K562 (cell line): ENCODE measurements around the gene LENG8. TPM values are rescaled to one million over a fixed set of nuclear protein-coding genes. Genes with fewer than 3 reads are reported as not detected.

Source experiments
- ATAC-seq: fragments of 200-7000 bp; cut with Tn5 transposase; 3 replicates; pipeline ENCODE4 v1.9.1; 2020; ENCODE audit warnings: moderate library complexity
- BruUV-seq: library from RNA; stranded (reverse); fragments of 400-500 nt; replicated peaks from 2 replicates; lab custom pipeline; 2021; lab: Mats Ljungman, UMichigan
- CTCF ChIA-PET: fragments of 300-600 bp; formaldehyde crosslinking; extraction: SDS; loops from one replicate; lab custom pipeline; 2021; ENCODE audit warnings: low intra/inter-chr PET ratio; lab: Yijun Ruan, JAX
- POLR2A ChIA-PET: fragments of 300-600, 350-650 bp; sonication (Branson Sonifier 250); formaldehyde crosslinking; extraction: SDS; loops from one replicate; lab custom pipeline; 2021; ENCODE audit warnings: antibody characterized with exemption, inconsistent platforms; lab: Yijun Ruan, JAX
- DNase-seq, 4 experiments: peaks; one replicate each; pipeline versions ENCODE4 v3.0.0 to v3.0.0-alpha.2; 2011 to 2018; ENCODE audit warnings: low spot score in 3 of 4, mixed read lengths in 3 of 4; ENCODE audit errors: extremely low read depth in 1 of 4
- FAIRE-seq: peaks from 2 replicates; lab custom pipeline; 2011; peaks lifted over from hg19 to GRCh38; lab: Jason Lieb, UNC
- H2AFZ ChIP-seq: 2 replicates; pipeline ENCODE4 v1.6.0; 2011; ENCODE audit warnings: low read depth, low read length, control low read depth, inconsistent platforms
- H3K27ac ChIP-seq: fragments of 200-600 bp; 3 replicates; pipeline ENCODE4 v1.8.0; 2011; ENCODE audit warnings: low read depth, mild to moderate bottlenecking, control low read depth, inconsistent platforms, low read length, moderate library complexity, mixed read lengths; ENCODE audit errors: extremely low read depth
- H3K27me3 ChIP-seq, 2 experiments: fragments of 300-600 bp in 1 of 2; 2 replicates in 1 of 2; 3 replicates in 1 of 2; pipeline versions ENCODE4 v1.6.0 to v1.8.0; 2011; ENCODE audit warnings: inconsistent platforms in 2 of 2, low read length in 2 of 2, mild to moderate bottlenecking in 1 of 2, mixed read lengths in 1 of 2, moderate library complexity in 1 of 2; ENCODE audit not compliant: control insufficient read depth in 2 of 2, insufficient read depth in 2 of 2
- H3K36me3 ChIP-seq: fragments of 300-600 bp; 3 replicates; pipeline ENCODE4 v1.8.0; 2011; ENCODE audit warnings: mild to moderate bottlenecking, low read length, inconsistent platforms; ENCODE audit not compliant: control insufficient read depth, insufficient read depth
- H3K4me1 ChIP-seq, 2 experiments: fragments of 200-600 bp in 1 of 2; replicated peaks in 1 of 2; 2 replicates in 1 of 2; 3 replicates in 1 of 2; pipeline versions ENCODE4 v1.5.1 to v1.8.0; 2011; ENCODE audit warnings: inconsistent platforms in 2 of 2, low read length in 2 of 2, mild to moderate bottlenecking in 1 of 2, mixed read lengths in 1 of 2, moderate library complexity in 1 of 2; ENCODE audit not compliant: control insufficient read depth in 2 of 2, insufficient read depth in 2 of 2
- H3K4me2 ChIP-seq: 2 replicates; pipeline ENCODE4 v1.6.1; 2011; ENCODE audit warnings: low read length, control low read depth, inconsistent platforms, mixed read lengths; ENCODE audit not compliant: insufficient read depth
- H3K4me3 ChIP-seq: fragments of 200-600 bp; sonication (generic), shearing (Covaris generic); 2 replicates; pipeline ENCODE4 v1.5.1; 2016; ENCODE audit warnings: control low read depth, inconsistent platforms
- H3K79me2 ChIP-seq: fragments of 200-600 bp; 3 replicates; pipeline ENCODE4 v1.8.0; 2011; ENCODE audit warnings: low read length, inconsistent platforms; ENCODE audit not compliant: control insufficient read depth, insufficient read depth
- H3K9ac ChIP-seq, 2 experiments: 2 replicates each; pipeline versions ENCODE4 v1.6.0 to v1.6.1; 2011; ENCODE audit warnings: low read depth in 2 of 2, low read length in 2 of 2, control low read depth in 1 of 2, inconsistent platforms in 1 of 2, mild to moderate bottlenecking in 1 of 2, mixed read lengths in 1 of 2; ENCODE audit not compliant: insufficient read depth in 1 of 2
- H3K9me1 ChIP-seq: one replicate; pipeline ENCODE4 v1.6.0; 2011; ENCODE audit warnings: inconsistent platforms, mild to moderate bottlenecking, low read length, moderate library complexity; ENCODE audit not compliant: control insufficient read depth, insufficient read depth
- H3K9me3 ChIP-seq: replicated peaks from 2 replicates; pipeline ENCODE4 v1.5.1; 2011; ENCODE audit warnings: low read depth, low read length, inconsistent platforms; ENCODE audit not compliant: control insufficient read depth, insufficient read depth
- H4K20me1 ChIP-seq: replicated peaks from 2 replicates; pipeline ENCODE4 v1.6.1; 2011; ENCODE audit warnings: low read length, inconsistent platforms, mixed read lengths; ENCODE audit not compliant: control insufficient read depth, insufficient read depth
- ARID1B ChIP-seq: fragments of 450-650 bp; IDR thresholded peaks from 2 replicates; pipeline ENCODE4 v1.6.1; 2016; ENCODE audit warnings: antibody characterized with exemption, mild to moderate bottlenecking, inconsistent platforms
- FOS ChIP-seq: IDR thresholded peaks from 3 replicates; pipeline ENCODE4 v1.6.1; 2011; ENCODE audit not compliant: insufficient read length; ENCODE audit errors: extremely low read depth
- HNRNPLL ChIP-seq: fragments of 200-400 bp; formaldehyde crosslinking; IDR thresholded peaks from 2 replicates; pipeline ENCODE4 v1.6.1; 2017; ENCODE audit warnings: low read length, low read depth, mild to moderate bottlenecking; ENCODE audit not compliant: poor library complexity, severe bottlenecking
- NCOA2 ChIP-seq, 2 experiments: fragments of 450-650 bp; IDR thresholded peaks; 2 replicates each; pipeline ENCODE4 v1.6.1; 2018; ENCODE audit warnings: mild to moderate bottlenecking in 2 of 2, moderate library complexity in 1 of 2; ENCODE audit not compliant: partially characterized antibody in 2 of 2
- SIX5 ChIP-seq, 2 experiments: IDR thresholded peaks; 2 replicates each; pipeline ENCODE4 v1.6.1; 2011; ENCODE audit warnings: low read length in 2 of 2, borderline replicate concordance in 1 of 2, low read depth in 1 of 2, mild to moderate bottlenecking in 1 of 2, moderate library complexity in 1 of 2; ENCODE audit not compliant: insufficient read depth in 1 of 2
- ZNF24 ChIP-seq: fragments of 450-650 bp; IDR thresholded peaks from 2 replicates; pipeline ENCODE4 v1.6.1; 2016
- ZNF408 ChIP-seq: fragments of 250-450 bp; sonication (Bioruptor Pico); IDR thresholded peaks from 2 replicates; pipeline ENCODE4 v1.4.0; 2020; ENCODE audit warnings: low read depth, mild to moderate bottlenecking, moderate library complexity
- WGBS: fragments of 100-300 bp; shearing (Covaris generic); methylation state at CpG from one replicate; pipeline ENCODE4 v1.1.6; 2016; ENCODE audit warnings: low coverage, mixed read lengths; ENCODE audit not compliant: insufficient coverage; ENCODE audit errors: missing lambda C conversion rate; 5-methylcytosine and 5-hydroxymethylcytosine counted together
- in situ Hi-C: fragments of 300-500 bp; cut with MboI; formaldehyde crosslinking; loops from 4 replicates; pipeline ENCODE4 v1.15.0; 2018; ENCODE audit warnings: inconsistent platforms, mixed read lengths
- intact Hi-C: fragments of 100-400 bp; cut with micrococcal nuclease; formaldehyde crosslinking; loops from 2 replicates; pipeline ENCODE4 v1.14.2; 2022
- polyA plus RNA-seq, 8 experiments: library from polyadenylated mRNA; depleted of rRNA in 4 of 8; stranded (reverse) in 5 of 8; unstranded in 3 of 8; fragments of >200 nt; fragmentation: Nextera tagmentation in 2 of 8; fragmentation: Illumina TruSeq in 1 of 8; extraction: Ambion mirVana in 2 of 8; extraction: Trizol in 1 of 8; gene quantifications; 2 replicates each; pipeline versions ENCODE4 v1.2.1 to v1.2.3, GENCODE V29; 2011 to 2014; ENCODE audit warnings: inconsistent platforms in 1 of 8, missing spikeins in 1 of 8
- total RNA-seq, 7 experiments: library from RNA; depleted of rRNA in 6 of 7; stranded (reverse); fragments of >200 nt in 6 of 7; fragmentation: Illumina TruSeq in 2 of 7; extraction: Trizol in 2 of 7; gene quantifications; 2 replicates each; pipeline versions ENCODE4 v1.2.1 to v1.2.3, GENCODE V29; 2011 to 2021; ENCODE audit warnings: low replicate concordance in 1 of 7
- TF ChIP-seq, protein P1 (sequence below): sonication (generic); formaldehyde crosslinking; IDR thresholded peaks from 2 replicates; pipeline ENCODE4 v1.8.1; 2022; ENCODE audit warnings: missing genetic modification reagents
- TF ChIP-seq, protein P2 (sequence below), 2 experiments: IDR thresholded peaks; 2 replicates each; pipeline ENCODE4 v1.6.1; 2012; ENCODE audit warnings: improper control_type of control experiment in 2 of 2, low read depth in 2 of 2, low read length in 2 of 2, borderline replicate concordance in 1 of 2
- TF ChIP-seq, protein P3 (sequence below): fragments of 450-650 bp; IDR thresholded peaks from 2 replicates; pipeline ENCODE4 v1.6.1; 2017; ENCODE audit warnings: mild to moderate bottlenecking, moderate library complexity
- TF ChIP-seq, protein P4 (sequence below): fragments of 450-650 bp; IDR thresholded peaks from 2 replicates; pipeline ENCODE4 v1.6.1; 2016; ENCODE audit warnings: borderline replicate concordance

The LENG8 gene
- total and polyA plus RNA-seq, 9 of the 15 experiments (the other 6 are each of a cell fraction or from before 2014, with no cell fraction given) = 0.74 to 146 (median 28.1) TPM

DNA sequence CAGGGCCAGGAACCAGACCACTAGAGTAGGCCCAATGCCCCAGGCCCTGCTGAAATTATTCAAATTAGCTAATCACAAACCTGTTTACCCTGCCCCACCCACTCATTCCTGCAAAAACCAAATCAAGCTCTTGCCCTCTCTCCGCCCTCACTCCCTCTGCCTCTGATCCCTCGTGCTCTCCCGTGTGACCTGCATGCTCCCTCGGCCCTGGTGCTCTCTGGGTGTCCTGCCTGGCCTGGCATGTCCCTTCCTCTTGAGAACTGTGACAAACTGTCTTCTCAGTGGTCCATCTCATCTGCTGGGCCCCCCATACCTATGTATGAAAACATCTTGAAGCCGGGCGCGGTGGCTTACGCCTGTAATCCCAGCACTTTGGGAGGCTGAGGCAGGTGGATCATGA is 45.9 kb upstream of the LENG8 start:
- DNase-seq = no peak
- H3K4me2 ChIP-seq = no peak overlapping the region
- H3K27ac ChIP-seq = no peak overlapping the region
- no peaks in the 10 kb centered on the region for H3K4me1 ChIP-seq
- ATAC-seq = no peak
- no peak for TF ChIP-seq NCOA2 (IDR thresholded peaks at IDR 0.05; ENCODE audit: partially characterized antibody in 2 of 2)
- TF ChIP-seq, protein P1, sequence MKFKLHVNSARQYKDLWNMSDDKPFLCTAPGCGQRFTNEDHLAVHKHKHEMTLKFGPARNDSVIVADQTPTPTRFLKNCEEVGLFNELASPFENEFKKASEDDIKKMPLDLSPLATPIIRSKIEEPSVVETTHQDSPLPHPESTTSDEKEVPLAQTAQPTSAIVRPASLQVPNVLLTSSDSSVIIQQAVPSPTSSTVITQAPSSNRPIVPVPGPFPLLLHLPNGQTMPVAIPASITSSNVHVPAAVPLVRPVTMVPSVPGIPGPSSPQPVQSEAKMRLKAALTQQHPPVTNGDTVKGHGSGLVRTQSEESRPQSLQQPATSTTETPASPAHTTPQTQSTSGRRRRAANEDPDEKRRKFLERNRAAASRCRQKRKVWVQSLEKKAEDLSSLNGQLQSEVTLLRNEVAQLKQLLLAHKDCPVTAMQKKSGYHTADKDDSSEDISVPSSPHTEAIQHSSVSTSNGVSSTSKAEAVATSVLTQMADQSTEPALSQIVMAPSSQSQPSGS = no peak
- TF ChIP-seq, protein P2, sequence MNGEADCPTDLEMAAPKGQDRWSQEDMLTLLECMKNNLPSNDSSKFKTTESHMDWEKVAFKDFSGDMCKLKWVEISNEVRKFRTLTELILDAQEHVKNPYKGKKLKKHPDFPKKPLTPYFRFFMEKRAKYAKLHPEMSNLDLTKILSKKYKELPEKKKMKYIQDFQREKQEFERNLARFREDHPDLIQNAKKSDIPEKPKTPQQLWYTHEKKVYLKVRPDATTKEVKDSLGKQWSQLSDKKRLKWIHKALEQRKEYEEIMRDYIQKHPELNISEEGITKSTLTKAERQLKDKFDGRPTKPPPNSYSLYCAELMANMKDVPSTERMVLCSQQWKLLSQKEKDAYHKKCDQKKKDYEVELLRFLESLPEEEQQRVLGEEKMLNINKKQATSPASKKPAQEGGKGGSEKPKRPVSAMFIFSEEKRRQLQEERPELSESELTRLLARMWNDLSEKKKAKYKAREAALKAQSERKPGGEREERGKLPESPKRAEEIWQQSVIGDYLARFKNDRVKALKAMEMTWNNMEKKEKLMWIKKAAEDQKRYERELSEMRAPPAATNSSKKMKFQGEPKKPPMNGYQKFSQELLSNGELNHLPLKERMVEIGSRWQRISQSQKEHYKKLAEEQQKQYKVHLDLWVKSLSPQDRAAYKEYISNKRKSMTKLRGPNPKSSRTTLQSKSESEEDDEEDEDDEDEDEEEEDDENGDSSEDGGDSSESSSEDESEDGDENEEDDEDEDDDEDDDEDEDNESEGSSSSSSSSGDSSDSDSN (IDR thresholded peaks at IDR 0.05; ENCODE audit: borderline replicate concordance in 1 of 2, low read depth in 2 of 2, low read length in 2 of 2) = no peak
- no peak for TF ChIP-seq ARID1B
- TF ChIP-seq SIX5 (IDR thresholded peaks at IDR 0.05; ENCODE audit: borderline replicate concordance in 1 of 2, insufficient read depth in 1 of 2, low read depth in 1 of 2, low read length in 2 of 2) = no peak
- no peak for TF ChIP-seq ZNF24
- TF ChIP-seq HNRNPLL = no peak
- TF ChIP-seq FOS = no peak
- TF ChIP-seq, protein P3, sequence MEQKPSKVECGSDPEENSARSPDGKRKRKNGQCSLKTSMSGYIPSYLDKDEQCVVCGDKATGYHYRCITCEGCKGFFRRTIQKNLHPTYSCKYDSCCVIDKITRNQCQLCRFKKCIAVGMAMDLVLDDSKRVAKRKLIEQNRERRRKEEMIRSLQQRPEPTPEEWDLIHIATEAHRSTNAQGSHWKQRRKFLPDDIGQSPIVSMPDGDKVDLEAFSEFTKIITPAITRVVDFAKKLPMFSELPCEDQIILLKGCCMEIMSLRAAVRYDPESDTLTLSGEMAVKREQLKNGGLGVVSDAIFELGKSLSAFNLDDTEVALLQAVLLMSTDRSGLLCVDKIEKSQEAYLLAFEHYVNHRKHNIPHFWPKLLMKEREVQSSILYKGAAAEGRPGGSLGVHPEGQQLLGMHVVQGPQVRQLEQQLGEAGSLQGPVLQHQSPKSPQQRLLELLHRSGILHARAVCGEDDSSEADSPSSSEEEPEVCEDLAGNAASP = no peak
- TF ChIP-seq ZNF408 (CRISPR knock-in tag) = no peak
- TF ChIP-seq, protein P4, sequence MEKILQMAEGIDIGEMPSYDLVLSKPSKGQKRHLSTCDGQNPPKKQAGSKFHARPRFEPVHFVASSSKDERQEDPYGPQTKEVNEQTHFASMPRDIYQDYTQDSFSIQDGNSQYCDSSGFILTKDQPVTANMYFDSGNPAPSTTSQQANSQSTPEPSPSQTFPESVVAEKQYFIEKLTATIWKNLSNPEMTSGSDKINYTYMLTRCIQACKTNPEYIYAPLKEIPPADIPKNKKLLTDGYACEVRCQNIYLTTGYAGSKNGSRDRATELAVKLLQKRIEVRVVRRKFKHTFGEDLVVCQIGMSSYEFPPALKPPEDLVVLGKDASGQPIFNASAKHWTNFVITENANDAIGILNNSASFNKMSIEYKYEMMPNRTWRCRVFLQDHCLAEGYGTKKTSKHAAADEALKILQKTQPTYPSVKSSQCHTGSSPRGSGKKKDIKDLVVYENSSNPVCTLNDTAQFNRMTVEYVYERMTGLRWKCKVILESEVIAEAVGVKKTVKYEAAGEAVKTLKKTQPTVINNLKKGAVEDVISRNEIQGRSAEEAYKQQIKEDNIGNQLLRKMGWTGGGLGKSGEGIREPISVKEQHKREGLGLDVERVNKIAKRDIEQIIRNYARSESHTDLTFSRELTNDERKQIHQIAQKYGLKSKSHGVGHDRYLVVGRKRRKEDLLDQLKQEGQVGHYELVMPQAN = no peak
- H4K20me1 ChIP-seq = no peaks in the 10 kb centered on the region
- FAIRE-seq = no peak
- WGBS = under 1% methylated on average over 8 of the region's 8 CpGs
- no peak overlapping the region for H3K4me3 ChIP-seq
- H3K9me1 ChIP-seq = no peaks in the 10 kb centered on the region
- POLR2A ChIA-PET = interaction anchor here (0.7 kb wide), 1 partner anchor 74 kb away, joined by 3 read pairs; no protein-coding TSS in a partner anchor
- CTCF ChIA-PET = no interaction called here
- in situ Hi-C loops = no loop called here
- no peaks in the 10 kb centered on the region for H3K9me3 ChIP-seq
- H3K79me2 ChIP-seq = no peaks in the 10 kb centered on the region
- intact Hi-C loops = no loop called here
- BruUV-seq = no TSS peak
- H3K9ac ChIP-seq = no peak overlapping the region
- no peaks in the 10 kb centered on the region for H3K36me3 ChIP-seq
- peaks cover 10 to 18% of the 10 kb centered on the region in 2 experiments; a peak in 3 of 5 replicates for H3K27me3 ChIP-seq
- H2AFZ ChIP-seq = no peak overlapping the region
